Measurements from ENCODE around the gene MAP3K4.
"Not testable (repeated sequence)": the region's sequence is repeated elsewhere in the genome, so short reads cannot be mapped to it uniquely, and the experiment has no call there.

The MAP3K4 gene

DNA sequence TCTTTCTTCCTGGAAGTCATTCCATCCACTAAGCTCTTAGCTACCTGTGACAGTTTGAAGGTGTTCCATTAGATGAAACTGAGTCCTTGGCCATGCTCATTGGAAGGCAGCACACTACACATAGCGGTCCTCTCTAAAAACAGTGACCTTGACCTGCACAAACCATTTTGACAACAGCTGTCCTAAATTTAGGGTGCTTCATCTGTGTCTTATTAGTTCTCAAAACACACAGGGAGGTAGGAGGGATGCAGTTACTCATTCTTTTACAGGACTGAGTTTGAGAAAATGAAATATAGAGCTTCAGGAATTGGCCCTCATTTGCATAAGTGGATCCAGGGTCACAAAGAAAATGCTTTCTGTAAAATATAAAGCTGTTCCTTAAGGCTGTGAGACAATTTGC lies 20.4 kb upstream of the MAP3K4 start:
- intact Hi-C loops (cut with DNase I), result no loop called here
- DNase-seq, result no peak

DNA sequence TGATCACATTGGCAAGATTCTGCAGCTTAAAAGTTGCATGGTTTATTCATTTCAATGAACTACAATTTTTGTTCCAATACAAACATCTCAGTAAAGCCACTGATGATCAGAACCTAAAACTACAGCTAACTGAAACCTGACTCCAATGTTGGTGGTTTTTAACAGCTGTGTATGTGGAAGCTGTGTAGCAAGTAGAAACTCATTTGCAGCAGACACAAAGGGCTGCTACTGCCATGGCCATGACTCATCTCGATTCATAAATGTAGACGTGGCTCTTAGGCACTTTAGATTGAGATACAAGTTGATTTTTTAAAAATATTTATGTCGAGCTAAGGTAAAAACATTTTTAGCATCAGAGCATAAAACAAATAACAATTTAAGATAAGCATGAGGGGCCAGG lies 19.5 kb upstream of the MAP3K4 start:
- DNase-seq, result no peak
- intact Hi-C loops (cut with DNase I), result no loop called here

DNA sequence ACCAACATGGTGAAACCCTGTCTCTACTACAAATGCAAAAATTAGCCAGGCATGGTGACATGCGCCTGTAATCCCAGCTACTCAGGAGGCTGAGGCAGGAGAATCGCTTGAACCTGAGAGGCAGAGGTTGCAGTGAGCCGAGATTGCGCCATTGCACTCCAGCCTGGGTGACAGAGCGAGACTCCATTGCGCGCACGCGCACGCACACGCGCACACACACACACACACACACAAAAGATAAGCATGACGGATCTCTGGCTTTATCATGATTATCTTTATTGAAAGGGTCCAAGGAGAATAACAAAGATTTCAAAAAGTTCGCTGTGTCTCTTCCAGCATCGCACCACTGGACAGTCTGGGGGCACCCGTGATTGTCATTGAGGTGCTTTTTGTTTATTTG lies 19.0 kb upstream of the MAP3K4 start:
- DNase-seq; intact Hi-C loops (cut with DNase I): not testable (repeated sequence)

DNA sequence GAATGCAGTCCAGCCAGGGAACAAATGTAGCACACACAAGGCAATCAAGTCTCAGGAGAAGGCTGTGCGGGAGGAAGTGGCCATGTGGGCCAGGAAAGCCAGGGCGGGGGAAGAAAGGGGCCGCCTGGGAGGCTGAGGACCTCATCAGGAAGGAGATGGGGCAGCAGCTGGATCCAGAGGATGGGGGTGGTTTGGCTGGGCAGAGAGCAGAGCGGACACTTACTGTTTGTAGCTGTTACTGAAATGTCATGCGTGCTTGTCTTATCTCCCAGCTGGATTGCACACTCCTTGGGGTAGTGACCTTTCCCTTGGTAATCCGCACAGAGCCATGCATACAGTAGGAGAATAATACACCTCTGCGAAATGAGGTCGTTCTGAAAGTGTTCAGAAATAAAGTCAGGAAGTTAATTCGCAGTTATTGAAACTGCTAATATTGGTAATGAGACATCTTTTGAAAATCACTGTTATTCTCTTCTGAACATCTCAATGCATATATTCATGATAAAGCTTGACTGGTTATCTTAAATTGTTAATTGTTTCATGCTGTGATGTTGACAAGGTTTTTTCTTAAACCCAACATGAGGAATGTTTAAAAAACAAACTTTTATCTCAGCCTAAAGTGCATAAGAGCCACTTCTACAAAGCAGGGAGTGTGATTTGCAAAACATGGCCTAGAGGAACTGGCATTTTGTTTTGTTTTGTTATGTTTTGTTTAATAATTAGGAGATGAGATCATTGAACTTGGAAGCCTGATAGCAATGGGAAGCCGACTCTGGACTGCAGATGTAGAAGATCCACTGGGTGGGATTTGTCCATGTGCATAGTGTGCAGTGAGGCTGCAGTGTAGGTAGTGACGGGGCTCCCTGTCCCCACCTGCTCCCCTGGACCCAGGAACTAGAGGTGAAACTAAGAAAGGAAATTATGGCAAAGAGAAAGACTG lies 18.0 kb upstream of the MAP3K4 start:
- DNase-seq, result peak in 1 of 10 donors; percentile 67
- intact Hi-C loops (cut with DNase I), result no loop called here

DNA sequence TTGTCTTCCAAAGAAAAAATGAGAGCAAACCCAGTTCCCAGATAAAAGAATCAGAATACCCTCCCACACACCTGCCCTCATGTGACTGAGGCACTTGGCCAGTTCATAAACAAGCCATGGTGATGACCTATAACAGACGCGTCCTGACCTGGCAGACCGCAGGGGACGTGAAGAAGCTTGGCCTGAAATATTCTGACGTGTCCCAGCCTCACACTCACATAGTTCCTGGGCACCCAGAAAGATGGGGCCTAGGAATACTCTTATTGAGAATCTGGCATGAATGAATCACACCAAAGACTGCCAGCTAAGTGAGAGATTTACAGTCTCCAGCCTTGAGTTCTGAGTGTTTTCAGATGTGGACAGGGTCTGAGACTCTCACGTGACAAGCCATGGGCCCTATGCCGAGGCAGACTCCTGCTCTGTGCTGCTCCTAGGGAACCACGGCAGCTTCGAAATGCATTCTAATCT lies 17.2 kb upstream of the MAP3K4 start:
- intact Hi-C loops (cut with DNase I), result no loop called here
- DNase-seq, result peak in 1 of 10 donors; percentile 67

DNA sequence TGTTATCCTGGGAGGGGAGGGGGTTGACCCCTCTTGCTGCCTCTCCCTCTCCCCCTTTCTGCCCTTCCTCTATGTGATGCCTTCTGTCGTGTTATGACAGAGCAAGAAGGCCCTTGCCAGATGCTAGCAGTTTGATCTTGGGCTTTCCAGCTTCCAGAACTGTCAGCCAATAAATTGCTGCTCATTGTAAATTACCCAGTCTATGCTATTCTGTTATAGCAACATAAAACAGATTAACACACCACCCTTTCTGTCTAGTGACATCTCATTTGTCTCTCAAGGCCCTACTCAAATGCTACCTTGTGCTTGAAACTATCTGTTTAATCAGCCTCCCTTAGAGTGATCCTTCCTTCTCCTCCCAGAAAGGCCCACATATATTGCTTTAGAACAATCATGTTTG lies 16.4 kb upstream of the MAP3K4 start:
- no peak for DNase-seq

DNA sequence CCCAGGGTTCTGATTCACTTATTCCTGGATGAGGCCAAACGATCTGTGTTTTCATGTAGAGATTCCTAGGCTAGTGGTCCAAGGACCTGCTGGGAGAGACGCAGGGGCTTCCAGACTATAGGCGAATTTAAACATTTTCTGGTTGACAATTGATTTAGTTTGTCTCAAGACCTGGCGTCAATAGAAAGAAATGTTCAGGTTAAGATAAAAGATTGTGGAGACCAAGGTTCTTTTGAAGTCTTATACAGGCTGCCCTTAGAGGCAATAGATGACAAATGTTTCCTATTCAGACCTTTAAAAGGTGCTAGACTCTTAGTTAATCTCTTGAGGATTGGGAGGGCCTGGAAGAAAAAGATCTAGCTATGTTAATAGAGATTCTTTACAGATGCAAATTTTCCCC lies 15.6 kb upstream of the MAP3K4 start:
- DNase-seq; intact Hi-C loops (cut with DNase I): not testable (repeated sequence)

More for the DNA sequence above, 16.4 kb upstream of the MAP3K4 start:
- intact Hi-C loops (cut with DNase I), result no loop called here

DNA sequence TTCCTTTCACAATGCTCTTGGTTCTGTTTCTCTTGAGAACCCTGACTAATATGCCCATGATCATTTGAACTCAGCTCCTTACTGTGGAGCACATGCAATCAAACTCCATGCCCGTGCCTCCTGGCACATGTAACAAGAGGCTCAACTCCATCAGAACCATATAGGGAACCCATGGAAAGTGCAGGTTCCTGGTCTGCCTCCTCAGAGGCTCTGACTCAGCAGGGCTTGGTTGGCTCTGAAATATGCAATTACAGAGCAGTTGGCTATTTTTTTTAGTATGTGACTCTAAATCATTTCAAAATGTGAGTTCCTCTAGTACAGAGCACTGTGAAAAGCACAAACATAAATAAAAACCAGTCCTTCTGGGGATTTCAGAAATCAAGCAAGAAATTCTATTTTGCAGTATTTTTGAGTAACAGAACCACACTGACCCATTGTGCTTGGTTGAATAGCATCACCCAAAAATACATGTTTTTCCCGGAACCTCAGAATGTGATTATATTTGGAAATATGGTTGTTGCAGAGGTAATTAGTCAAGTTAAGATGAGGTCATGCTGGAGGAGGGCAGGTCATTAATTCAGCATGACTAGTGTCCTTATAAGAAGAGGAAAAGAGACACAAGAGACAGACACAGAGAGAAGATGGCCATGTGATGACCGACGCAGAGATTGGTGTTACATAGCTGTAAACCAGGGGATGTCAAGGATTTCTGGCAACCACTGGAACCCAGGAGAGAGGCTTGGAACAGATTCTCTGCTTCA lies 13.2 kb upstream of the MAP3K4 start:
- DNase-seq, result no peak
- intact Hi-C loops (cut with DNase I), result no loop called here

DNA sequence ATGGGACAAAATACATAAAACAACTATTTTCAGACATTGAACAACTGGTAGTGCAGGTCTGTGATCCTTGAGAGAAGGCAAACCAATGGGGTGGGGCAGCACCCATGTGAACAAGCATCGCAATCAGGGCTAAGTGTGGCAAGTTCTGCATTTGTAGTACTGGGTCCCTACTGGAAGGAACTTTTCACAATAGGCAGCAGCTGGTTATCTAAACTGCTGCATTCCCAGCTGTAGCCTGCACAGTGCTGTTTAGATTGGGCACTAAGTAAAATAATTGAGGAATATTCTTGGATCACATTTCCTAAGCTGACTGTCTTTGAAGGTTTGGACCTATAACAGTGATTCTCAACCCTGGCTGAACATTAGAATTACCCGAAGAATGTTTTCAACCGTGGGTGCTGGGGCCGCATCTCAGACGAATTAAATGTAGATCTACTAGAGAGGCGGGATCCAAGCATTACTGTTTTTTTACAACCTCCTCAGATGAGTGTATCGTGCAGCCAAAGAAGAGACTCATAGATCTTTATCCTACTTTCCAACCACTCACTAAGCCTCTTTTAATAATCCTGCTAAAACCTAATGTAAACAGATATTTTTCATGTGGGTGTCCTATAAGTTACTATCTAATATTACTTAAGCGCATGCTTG lies 12.4 kb upstream of the MAP3K4 start:
- intact Hi-C loops (cut with DNase I), result no loop called here
- DNase-seq, result no peak

DNA sequence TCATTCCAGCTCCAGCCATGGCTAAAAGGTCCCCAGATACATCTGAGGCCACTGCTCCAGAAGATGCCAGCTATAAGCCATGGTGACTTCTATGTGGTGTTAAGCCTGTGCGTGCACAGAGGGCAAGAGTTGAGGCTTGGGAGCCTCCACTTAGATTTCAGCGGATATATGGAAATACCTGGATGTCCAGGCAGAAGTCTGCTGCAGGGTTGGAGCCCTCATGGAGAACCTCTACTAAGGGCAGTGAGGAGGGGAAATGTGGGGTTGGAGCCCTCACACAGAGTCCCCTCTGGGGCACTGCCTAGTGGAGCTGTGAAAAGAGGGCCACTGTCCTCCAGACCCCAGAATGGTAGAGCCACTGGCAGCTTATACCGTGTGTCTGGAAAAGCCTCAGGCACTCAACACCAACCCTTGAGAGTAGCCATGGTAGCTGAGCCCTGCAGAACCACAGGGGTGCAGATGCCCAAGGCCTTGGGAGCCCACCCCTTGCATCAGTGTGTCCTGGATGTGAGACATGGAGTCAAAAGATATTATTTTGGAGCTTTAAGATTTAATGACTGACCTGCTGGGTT lies 8.1 kb upstream of the MAP3K4 start:
- intact Hi-C loops (cut with DNase I); DNase-seq: not testable (repeated sequence)

DNA sequence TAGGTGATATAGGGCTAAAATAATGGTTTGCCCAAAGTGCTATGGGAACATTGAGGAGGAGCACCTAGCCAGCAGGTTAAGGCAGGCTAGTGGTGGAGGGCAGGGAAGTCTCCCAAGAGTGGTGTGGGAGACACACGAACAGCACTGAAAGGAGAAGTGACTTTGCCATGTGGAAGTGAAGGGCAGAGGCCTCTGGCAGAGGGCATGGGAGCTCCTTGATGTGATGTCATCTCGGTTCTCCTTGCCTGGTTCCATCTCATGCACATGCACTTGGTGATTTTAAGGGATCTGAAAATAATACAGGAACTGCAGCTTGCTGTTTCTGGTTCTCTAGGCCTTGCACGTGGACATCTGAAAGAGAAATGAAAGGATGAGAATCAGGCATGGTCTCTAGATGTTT lies 4.7 kb upstream of the MAP3K4 start:
- intact Hi-C loops (cut with DNase I), result no loop called here
- DNase-seq, result peak in 1 of 10 donors; percentile 57

DNA sequence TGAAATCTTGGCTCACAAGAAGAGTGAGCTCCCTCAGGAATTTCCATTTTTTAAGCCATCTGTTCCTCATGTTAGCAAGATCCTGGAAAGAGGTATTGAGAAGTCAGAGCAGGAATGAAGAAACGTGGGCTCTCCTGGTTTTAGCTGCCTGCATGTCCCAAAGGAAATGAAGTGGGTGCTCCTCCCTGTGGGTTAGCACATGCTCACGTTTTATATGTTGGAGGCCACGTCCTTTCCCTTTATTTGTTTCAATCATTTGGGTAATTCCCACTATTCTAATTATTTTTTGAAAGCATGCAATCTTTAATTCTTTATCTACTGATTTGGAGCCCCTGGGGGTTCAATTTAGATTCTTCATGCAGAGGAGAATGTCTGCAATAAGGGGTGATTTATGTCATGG lies 4.3 kb upstream of the MAP3K4 start:
- intact Hi-C loops (cut with DNase I), result no loop called here
- no peak for DNase-seq

DNA sequence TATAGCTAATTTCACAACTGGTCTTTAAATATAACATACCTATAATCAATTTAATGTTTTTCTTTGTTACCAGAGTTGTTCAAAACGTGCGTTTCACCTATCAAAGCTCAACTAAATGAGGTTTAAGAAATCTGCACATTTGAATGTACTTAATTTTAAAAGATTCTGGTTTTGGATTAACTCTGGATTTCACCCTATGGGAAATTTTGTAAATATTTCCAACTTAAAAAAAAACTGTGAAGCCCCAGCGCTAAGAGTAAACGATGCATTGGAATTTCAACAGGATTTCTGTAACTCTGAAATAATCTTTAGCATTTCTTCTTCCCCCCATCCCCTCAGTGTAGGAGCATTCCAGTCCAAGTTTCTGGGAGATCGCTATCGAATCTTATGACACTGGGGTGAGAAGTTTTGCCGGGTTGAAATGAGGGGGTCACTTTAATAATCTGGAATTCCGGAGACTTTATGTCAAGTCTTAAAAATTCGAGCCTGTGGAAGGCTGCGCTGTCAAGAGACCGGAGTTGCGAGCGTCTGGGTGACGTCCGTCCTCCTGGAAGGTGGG lies 643 bp upstream of the MAP3K4 start:
- intact Hi-C loops (cut with DNase I), result loop anchor here (1.0 to 10.0 kb wide), 3 partner anchors 61 to 386 kb away; no protein-coding TSS in a partner anchor

DNA sequence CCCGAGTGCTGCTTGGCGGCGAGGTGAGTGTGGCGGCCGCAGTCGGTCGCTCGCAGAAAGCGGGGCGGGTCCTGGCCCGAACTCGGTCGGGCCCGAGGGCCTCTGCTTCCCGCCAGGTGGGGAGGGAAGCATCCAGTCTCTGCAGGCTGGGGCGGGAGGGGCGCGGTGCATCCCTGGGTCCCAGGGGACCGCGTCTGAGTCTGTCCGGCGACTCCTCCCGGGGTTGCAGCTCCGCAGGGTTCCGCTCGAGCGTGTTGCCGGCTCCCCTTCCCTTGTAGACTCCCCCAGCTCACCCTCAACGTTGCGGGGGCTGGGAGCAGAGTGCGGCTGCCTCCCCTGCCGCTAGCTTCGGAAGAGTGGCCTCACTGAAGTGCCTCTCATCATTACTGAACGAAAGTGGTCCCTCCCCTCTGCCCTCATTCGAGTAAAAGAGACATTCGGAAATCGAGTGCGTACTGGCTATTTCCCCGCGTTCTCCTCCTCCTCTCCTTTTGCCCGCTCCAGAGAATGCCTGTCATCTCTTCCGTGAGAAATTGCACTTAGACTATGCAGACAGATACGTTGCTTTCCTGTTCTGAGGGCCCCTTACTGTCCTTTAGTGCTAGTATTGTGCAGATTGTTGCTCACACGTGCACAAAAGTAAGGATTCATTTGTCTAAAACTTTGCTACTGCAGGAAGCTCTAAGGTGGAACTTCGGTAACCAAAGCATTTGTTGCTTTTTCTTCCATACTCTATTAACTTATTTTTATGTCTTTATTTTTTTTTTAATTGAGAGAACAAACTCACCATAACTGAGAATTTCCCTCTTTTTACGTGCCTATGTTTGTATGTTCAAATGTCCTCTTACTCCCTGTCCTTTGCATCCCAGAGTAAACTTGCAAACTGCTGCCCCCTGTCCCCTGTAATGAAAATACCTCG lies 751 bp downstream of the MAP3K4 start:
- DNase-seq, result peak; percentile 38 to 92 (median 50)
- intact Hi-C loops (cut with DNase I), result loop anchor here (5.0 to 10.0 kb wide), 2 partner anchors 242 to 385 kb away; no protein-coding TSS in a partner anchor

More for the DNA sequence above, 643 bp upstream of the MAP3K4 start:
- DNase-seq, result no peak

DNA sequence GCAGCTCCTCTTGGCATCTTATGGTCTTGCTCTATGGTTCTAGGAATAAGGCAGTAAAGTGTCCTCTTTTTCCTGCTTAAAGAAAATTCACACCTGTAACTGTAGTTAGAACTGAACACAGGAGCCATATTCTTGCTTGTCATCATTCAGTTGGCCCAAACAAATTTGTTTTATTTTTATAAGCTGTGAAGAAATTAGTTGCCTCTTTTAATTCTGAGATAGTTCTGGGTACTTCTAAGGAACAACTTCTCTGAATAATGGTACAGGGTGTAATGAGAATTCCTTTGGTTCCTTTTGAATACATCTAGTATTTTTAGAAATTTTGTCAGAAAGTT lies 1.4 kb downstream of the MAP3K4 start:
- intact Hi-C loops (cut with DNase I), result loop anchor here (5.0 to 10.0 kb wide), 2 partner anchors 242 to 384 kb away; no protein-coding TSS in a partner anchor
- no peak for DNase-seq

DNA sequence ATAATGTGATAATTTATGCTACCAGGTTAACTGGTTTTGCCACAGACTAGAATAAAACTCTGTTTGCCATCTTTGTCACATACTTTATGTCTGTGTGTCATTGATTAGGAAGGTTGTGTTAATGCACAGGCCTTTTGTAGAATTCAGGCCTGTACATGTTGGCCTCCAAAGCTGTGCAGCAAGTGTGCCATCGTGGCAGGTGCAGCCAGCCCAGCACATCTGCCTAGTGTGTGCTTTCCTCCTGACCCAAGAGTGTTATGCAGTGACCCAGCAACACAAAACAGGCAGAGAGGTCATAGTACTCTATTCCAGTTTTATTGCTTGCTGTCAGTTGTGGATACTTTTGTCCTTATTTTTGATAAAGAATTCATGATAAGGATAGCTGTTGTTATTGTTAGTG lies 3.7 kb downstream of the MAP3K4 start:
- intact Hi-C loops (cut with DNase I), result loop anchor here (10.0 kb wide), 1 partner anchor 240 kb away; no protein-coding TSS in a partner anchor

DNA sequence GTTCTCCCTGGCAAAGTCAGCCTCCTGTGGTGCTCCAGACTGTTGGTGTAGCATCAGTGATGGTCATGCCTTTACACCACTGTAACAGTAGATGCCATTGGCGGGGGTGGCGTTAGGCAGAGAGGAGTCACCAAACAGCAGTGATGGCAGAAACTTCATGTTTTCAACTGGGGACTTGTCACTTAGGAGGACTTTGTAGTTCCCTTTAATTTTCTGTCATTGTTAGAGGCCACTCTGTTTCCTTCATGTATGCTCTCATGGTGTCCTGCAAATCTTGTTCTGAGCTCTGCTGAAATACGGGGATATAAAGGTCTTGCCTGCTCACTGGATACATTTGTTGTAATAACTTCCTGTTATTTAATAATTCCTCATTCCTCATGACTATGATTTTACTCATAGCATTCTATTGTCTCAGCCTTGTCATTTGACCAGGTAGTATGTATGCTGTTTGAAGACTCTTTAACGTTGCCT lies 4.6 kb downstream of the MAP3K4 start:
- DNase-seq, result no peak
- intact Hi-C loops (cut with DNase I), result loop anchor here (10.0 kb wide), 1 partner anchor 239 kb away; no protein-coding TSS in a partner anchor

More for the DNA sequence above, 3.7 kb downstream of the MAP3K4 start:
- DNase-seq, result no peak

DNA sequence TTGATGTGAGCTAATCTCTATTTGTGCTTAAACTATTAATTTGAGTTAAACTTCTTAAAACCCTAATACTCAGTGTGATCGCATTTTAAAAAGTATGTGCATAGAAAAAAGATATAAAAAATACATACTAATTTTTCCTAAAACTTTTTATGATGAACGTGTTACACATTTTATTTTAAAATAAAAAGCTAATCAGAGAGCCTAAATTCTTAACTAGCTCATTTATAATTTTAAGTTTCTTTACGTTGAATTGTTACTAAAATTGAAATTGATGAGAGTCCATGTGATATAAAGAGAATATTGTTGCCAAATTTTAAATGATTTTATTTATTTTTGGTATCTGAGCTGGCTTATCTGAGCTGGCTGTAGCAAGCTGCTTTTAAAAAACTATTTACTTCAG lies 6.6 kb downstream of the MAP3K4 start:
- DNase-seq, result no peak
- intact Hi-C loops (cut with DNase I), result loop anchor here (10.0 kb wide), 1 partner anchor 237 kb away; no protein-coding TSS in a partner anchor

DNA sequence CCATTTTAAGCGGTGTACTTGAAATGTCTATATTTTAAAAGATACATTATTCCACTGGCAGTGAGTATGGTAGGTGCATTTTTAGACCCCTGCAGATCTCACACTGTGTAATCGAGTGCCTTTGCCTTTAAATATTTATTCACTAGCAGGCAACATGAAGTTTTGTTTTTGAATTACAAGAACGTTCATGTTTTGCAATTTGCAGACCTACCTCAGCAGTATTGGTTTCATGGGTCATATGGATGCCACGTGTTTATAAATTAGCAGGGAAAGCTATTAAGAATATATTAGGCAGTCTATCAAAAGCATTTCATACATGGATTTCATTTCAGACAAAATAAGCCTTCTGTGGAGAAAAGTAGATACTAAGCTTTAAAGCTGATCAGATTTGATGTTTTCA lies 7.2 kb downstream of the MAP3K4 start:
- no peak for DNase-seq
- intact Hi-C loops (cut with DNase I), result loop anchor here (10.0 kb wide), 1 partner anchor 236 kb away; no protein-coding TSS in a partner anchor
